ENCODE results near the gene PRKCB.

Gene PRKCB

DNA sequence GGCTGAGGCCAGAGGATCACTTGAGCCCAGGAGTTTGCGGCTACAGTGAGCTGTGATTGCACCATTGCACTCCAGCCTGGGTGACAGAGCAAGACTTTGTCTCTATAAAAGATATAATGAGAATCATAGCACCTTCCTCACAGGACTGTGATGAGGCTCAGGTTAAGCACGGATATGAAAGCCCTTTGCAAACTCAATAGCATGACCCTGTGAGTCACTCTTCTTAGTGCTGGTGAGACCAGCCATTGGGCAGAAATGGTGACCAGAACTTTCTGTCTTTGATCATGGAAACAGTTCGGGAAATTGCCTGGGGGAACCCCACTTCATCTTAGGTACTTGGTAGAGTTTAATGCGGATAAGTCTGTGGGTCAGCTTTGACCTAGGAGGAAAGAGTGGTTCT is 144.2 kb downstream of the PRKCB start:
- no peaks in the 10 kb centered on the region for H3K9me3 ChIP-seq (ENCODE audit: insufficient read depth, low read length)
- H3K27me3 ChIP-seq (ENCODE audit: low read length), result no peaks in the 10 kb centered on the region
- TF ChIP-seq EZH2phosphoT487 (conservative IDR thresholded peaks at IDR 0.05; ENCODE audit: low read length), result no peak
- TF ChIP-seq, protein P1, sequence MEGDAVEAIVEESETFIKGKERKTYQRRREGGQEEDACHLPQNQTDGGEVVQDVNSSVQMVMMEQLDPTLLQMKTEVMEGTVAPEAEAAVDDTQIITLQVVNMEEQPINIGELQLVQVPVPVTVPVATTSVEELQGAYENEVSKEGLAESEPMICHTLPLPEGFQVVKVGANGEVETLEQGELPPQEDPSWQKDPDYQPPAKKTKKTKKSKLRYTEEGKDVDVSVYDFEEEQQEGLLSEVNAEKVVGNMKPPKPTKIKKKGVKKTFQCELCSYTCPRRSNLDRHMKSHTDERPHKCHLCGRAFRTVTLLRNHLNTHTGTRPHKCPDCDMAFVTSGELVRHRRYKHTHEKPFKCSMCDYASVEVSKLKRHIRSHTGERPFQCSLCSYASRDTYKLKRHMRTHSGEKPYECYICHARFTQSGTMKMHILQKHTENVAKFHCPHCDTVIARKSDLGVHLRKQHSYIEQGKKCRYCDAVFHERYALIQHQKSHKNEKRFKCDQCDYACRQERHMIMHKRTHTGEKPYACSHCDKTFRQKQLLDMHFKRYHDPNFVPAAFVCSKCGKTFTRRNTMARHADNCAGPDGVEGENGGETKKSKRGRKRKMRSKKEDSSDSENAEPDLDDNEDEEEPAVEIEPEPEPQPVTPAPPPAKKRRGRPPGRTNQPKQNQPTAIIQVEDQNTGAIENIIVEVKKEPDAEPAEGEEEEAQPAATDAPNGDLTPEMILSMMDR (IDR thresholded peaks at IDR 0.05; ENCODE audit: insufficient read depth, low read length, poor library complexity, severe bottlenecking), result no peak
- H3K9ac ChIP-seq (ENCODE audit: low read length), result no peak overlapping the region
- no peaks in the 10 kb centered on the region for H3K9me2 ChIP-seq (replicated peaks; ENCODE audit: insufficient read depth, low read length)
- H3K27ac ChIP-seq (ENCODE audit: low read depth, low read length), result no peak overlapping the region
- H4K20me1 ChIP-seq (ENCODE audit: low read depth, low read length), result no peaks in the 10 kb centered on the region
- no peaks in the 10 kb centered on the region for H3K36me3 ChIP-seq (ENCODE audit: low read length)
- no peak overlapping the region for H3K4me3 ChIP-seq (ENCODE audit: insufficient read depth, low read length, poor library complexity, severe bottlenecking)
- no peaks in the 10 kb centered on the region for H3F3A ChIP-seq (ENCODE audit: insufficient read depth)
- H3K4me2 ChIP-seq (ENCODE audit: low read depth, low read length, poor library complexity, severe bottlenecking), result no peak overlapping the region
- no peak overlapping the region for H2AFZ ChIP-seq (ENCODE audit: low read depth, low read length, severe bottlenecking)
- no peaks in the 10 kb centered on the region for H3K79me2 ChIP-seq (ENCODE audit: insufficient read depth, low read length)

DNA sequence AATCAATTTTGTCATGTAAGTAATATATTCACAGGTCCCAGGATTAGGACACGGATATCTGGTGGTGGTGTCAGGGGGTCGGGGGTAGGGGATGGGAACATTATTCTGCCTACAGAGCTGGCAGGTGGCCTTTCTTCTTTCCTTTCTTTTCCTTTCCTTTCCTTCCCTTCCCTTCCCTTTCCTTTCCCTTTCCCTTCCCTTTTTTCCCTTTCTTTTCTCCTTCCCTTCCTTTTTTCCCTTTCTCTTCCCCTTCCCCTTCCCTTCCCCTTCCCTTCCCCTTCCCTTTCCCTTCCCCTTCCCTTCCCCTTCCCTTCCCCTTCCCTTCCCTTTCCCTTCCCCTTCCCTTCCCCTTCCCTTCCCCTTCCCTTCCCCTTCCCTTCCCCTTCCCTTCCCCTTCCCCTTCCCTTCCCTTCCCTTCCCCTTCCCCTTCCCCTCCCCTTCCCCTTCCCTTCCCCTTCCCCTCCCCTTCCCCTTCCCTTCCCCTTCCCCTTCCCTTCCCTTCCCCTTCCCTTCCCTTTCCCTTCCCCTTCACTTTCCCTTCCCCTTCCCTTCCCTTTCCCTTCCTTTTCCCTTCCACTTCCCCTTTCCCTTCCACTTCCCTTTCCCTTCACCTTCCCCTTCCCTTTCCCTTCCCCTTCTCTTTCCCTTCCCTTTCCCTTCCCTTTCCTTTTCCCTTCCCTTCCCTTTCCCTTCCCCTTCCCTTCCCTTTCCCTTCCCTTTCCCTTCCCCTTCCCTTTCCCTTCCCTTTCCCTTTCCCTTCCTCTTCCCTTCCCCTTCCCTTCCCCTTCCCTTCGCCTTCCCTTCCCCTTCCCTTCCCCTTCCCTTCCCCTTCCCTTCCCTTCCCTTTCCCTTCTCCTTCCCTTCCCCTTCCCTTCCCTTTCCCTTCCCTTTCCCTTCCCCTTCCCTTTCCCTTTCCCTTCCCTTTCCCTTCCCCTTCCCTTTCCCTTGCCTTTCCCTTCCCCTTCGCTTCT is 145.9 kb downstream of the PRKCB start:
- H3K9ac ChIP-seq (ENCODE audit: low read length), result no peak overlapping the region
- H3K9me3 ChIP-seq (ENCODE audit: insufficient read depth, low read length), result no peaks in the 10 kb centered on the region
- TF ChIP-seq EZH2phosphoT487 (conservative IDR thresholded peaks at IDR 0.05; ENCODE audit: low read length), result no peak
- TF ChIP-seq, protein P1 (IDR thresholded peaks at IDR 0.05; ENCODE audit: insufficient read depth, low read length, poor library complexity, severe bottlenecking), result no peak
- no peaks in the 10 kb centered on the region for H3K27me3 ChIP-seq (ENCODE audit: low read length)
- no peak overlapping the region for H3K4me3 ChIP-seq (ENCODE audit: insufficient read depth, low read length, poor library complexity, severe bottlenecking)
- no peak overlapping the region for H3K4me2 ChIP-seq (ENCODE audit: low read depth, low read length, poor library complexity, severe bottlenecking)
- no peak overlapping the region for H3K27ac ChIP-seq (ENCODE audit: low read depth, low read length)
- no peaks in the 10 kb centered on the region for H3F3A ChIP-seq (ENCODE audit: insufficient read depth)
- no peaks in the 10 kb centered on the region for H3K79me2 ChIP-seq (ENCODE audit: insufficient read depth, low read length)
- no peaks in the 10 kb centered on the region for H3K9me2 ChIP-seq (replicated peaks; ENCODE audit: insufficient read depth, low read length)
- H4K20me1 ChIP-seq (ENCODE audit: low read depth, low read length), result no peaks in the 10 kb centered on the region
- no peaks in the 10 kb centered on the region for H3K36me3 ChIP-seq (ENCODE audit: low read length)
- no peak overlapping the region for H2AFZ ChIP-seq (ENCODE audit: low read depth, low read length, severe bottlenecking)

DNA sequence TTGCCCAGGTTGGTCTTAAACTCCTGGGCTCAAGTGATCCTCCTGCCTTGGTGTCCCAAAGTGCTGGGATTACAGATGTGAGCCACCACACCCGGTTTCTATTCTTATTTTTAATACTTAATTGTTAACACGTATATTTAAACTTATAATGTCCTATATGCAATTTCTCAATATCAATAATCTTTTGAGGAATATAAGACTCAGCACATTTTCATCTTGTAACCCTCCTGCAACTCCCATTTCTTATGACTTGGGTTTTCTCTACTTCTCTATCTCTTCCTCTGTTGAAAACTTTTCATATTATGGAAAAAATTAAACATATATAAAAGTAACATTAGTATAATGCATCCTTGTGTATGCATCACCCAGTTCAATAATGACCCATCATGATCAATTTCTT is 150.7 kb downstream of the PRKCB start:
- no peaks in the 10 kb centered on the region for H3K36me3 ChIP-seq (ENCODE audit: low read length)
- no peaks in the 10 kb centered on the region for H3F3A ChIP-seq (ENCODE audit: insufficient read depth)
- H3K9ac ChIP-seq (ENCODE audit: low read length), result no peak overlapping the region
- H3K4me3 ChIP-seq (ENCODE audit: insufficient read depth, low read length, poor library complexity, severe bottlenecking), result no peak overlapping the region
- no peaks in the 10 kb centered on the region for H3K79me2 ChIP-seq (ENCODE audit: insufficient read depth, low read length)
- no peaks in the 10 kb centered on the region for H3K9me2 ChIP-seq (replicated peaks; ENCODE audit: insufficient read depth, low read length)
- no peak overlapping the region for H3K27ac ChIP-seq (ENCODE audit: low read depth, low read length)
- H3K27me3 ChIP-seq (ENCODE audit: low read length), result no peaks in the 10 kb centered on the region
- H2AFZ ChIP-seq (ENCODE audit: low read depth, low read length, severe bottlenecking), result no peak overlapping the region
- no peaks in the 10 kb centered on the region for H4K20me1 ChIP-seq (ENCODE audit: low read depth, low read length)
- TF ChIP-seq, protein P1 (IDR thresholded peaks at IDR 0.05; ENCODE audit: insufficient read depth, low read length, poor library complexity, severe bottlenecking), result no peak
- TF ChIP-seq EZH2phosphoT487 (conservative IDR thresholded peaks at IDR 0.05; ENCODE audit: low read length), result no peak
- no peaks in the 10 kb centered on the region for H3K9me3 ChIP-seq (ENCODE audit: insufficient read depth, low read length)
- H3K4me2 ChIP-seq (ENCODE audit: low read depth, low read length, poor library complexity, severe bottlenecking), result no peak overlapping the region

All from SU-DHL-6 (cell line).